Measurements from ENCODE around the gene RC3H1.
"Not testable (repeated sequence)": the region's sequence is repeated elsewhere in the genome, so short reads cannot be mapped to it uniquely, and the experiment has no call there.

The RC3H1 gene

DNA sequence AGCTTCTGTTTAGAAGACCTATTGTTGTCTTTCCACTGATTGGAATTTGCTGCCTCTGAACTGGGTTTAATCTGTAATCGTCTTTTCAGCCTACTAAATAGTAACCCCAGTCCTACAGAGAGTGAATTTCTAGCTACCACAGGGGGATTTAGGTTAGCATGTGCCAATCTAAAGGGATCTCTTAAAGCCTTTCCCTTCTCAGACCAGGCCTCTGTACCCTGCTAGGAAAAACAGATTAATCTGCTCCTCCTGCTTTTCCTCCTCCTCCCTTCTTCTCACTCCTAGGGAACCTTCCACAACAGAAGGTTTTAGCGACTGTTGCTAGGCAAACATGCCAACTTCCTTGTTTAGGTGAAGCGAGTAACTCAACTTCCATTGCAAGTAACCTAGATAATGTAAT lies 1.3 kb upstream of the RC3H1 start:
- peak; percentile 2 to 43 for DNase-seq

GRCh38 chr1:174022976-174023277 lies 770 bp upstream of the RC3H1 start:
- DNase-seq, result no peak

DNA sequence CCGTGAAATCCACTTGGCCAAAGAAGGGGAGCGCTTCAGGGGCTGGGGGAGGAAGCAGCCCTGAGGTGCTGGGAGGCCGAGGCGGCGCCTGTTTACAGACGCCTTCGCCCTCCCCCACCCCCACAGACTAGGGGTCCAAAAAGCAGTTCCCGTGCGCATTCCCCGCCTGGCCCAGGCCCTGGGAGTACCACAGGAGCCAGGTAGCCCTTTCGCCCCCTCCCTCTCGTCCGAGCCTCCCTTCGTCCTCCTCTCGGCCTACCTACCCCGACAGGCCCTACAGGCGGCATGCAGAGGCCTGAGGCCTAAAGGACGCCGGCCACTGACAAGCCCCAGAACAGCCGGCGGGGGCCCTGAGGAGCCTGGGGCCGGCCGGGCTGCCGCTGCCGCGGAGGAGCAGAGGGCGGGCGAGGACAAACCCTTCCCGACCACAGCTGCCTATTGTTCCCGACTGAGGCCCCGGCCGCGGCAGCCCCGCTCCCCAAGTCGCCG lies 522 bp downstream of the RC3H1 start:
- DNase-seq, result peak; percentile 23 to 44

DNA sequence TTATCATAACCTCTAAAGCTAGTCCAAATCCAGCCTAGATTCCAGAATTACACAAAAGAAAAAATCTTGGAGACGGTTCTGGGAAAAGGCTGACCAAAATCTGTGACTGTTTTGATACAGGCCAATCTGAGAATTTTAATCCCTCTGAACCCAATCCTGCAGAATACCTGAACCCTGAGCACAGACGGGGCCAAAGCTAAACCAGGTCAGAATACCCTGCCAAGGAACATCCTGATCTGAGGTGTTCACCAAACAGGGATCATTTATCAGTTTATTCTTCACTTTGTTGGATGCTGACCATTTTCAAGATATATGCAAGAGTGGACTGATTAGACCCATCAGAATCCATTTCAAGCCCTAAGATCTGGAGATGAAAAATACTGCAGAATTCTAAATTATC lies 3.6 kb downstream of the RC3H1 start:
- no peak for DNase-seq

DNA sequence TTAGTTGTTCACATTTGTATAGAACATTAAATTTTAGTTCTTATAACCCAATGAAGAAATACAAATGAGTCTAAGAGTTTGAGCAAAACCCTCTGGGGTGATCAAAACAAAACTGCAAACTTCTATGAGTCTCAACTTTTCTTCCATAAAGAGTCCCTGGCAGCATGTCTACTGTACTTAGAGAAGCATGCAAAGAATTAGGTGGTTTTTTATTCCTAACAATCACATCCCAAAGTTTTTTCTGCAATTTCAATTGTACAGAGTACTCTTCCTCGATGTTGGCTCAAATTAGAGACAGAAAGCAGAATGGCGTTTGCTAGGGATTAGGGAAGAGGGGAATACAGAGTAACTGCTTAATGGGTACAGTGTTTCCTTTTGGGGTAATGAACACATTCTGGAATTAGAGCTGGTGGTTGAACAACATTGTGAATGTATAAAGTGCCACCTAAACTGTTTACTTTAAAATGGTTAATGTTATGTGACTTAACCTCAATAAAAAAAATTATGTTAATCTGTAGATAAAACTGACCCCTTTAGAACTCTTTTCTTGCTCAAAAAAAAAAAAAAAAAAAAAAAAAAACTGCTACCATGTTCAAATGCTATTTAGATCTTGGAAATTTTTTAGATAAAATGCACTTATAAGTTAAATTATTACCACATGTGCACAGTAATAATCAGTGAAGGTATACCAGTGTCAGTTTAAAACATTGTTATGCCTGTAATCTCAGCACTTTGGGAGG lies 4.8 kb downstream of the RC3H1 start:
- DNase-seq, result no peak

DNA sequence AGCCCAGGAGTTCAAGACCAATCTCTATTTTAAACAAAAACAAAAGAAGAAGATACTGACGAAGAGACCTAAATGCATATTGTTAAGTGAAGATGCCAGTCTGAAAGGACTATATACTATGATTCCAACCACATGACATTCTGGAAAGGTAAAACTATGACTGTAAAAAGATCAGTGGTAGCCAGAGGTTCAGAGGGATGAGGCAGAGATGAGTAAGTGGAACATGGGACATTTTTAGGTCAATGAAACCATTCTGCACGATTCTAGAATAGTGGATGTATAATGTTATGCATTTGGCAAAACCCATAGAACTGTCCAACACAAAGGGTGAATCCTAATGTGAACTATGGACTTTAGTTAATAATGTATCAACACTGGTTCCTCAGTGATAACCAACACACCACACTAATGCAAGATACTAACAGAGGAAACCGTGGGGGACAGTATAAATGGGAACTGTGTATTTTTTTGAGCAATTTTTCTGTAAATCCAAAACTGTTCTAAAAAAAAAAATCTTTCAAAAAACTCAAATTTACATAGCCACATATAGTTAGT lies 8.2 kb downstream of the RC3H1 start:
- DNase-seq, result no peak

GRCh38 chr1:174008979-174009378 lies 13.2 kb downstream of the RC3H1 start:
- no peak for DNase-seq

- no peak for DNase-seq
These were observed 13.9 kb downstream of the RC3H1 start for GRCh38 chr1:174008269-174008668.

DNA sequence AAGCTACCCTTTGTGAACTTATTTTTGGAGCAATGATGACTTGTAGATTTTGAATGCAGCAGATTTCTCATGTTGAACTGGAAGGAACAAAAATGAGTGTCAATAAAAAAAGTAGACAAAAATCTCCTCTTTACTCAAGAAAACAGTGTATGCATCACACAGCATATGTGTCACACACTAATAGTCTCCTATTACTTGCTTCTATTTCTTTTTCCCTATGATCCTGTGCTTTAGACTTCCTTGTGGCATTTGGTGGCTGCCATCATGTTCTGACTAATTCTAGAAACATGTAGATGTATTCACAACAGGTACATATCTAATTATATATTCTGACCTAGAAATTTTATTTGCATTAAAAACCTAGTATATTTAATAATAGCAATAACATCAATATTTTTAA lies 14.3 kb downstream of the RC3H1 start:
- DNase-seq, result no peak

GRCh38 chr1:174005032-174005431 lies 17.1 kb downstream of the RC3H1 start:
- DNase-seq, result no peak

DNA sequence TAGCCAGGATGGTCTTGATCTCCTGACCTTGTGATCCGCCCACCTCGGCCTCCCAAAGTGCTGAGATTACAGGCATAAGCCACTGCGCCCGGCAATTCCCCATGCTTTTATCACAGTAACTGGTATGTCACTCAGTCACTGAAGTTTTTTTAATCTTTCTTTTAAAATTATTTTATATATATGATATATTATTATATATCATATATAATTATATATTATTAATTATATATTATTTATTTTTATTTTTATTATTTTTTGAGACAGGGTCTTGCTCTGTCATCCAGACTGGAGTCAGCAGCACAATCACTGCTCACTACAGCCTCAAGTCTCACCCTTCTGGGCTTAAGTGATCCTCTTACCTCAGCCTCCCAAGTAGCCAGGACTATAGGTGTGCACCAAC lies 18.3 kb downstream of the RC3H1 start:
- no peak for DNase-seq

GRCh38 chr1:174001573-174001972 lies 20.6 kb downstream of the RC3H1 start:
- no peak for DNase-seq

DNA sequence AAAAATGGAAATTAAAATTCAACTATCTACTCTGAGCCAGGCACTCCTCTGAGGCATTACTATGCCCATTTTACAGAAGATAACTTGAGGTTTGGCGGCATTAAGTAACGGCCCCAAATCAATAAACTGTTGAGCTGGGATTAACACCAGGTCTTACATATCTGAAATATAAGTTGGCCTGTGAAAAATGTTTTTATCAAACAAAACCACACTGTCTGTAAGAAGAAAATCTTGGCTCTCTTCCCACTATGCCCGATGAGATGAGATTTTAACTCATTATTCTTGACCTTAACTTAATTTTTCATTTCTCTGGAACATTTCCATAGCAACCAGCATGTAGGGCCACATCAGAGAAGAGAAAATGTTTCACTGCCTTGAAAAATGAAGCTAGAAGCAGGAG lies 21.8 kb downstream of the RC3H1 start:
- DNase-seq, result no peak

DNA sequence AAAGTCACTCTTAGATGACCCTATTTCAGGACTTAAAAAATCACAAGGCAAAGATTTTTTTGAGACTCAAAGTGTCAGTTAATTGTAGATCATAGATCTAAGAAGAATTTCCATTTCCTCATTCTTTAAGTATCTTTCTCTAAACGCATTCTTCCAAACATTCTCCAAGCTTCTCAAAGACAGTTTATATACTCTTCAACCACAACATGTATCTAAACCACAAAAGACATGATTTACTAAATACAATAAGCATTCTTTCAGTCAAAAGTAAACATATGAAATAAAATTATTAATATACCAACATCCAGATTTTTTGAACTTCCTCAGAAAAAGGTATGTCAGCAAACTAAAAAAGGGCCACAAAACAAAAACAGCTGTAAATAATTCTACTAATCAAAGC lies 24.4 kb downstream of the RC3H1 start:
- DNase-seq, result no peak

DNA sequence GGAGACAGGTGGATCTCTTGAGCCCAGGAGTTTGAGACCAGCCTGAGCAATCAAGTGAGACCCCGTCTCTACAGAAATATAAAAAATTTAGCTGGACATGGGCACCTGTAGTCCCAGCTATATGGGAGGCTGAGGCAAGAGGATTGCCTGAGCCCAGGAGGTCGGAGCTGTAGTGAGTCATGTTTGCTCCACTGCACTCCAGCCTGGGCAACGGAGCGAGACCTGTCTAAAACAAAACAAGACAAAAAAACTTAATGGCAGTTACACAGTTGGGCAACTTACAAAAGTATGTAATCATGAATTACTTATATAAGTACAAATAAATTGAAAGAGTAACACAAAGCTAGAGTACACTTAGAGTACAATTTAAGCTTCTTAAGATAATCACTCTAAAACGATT lies 25.2 kb downstream of the RC3H1 start:
- no peak for DNase-seq

DNA sequence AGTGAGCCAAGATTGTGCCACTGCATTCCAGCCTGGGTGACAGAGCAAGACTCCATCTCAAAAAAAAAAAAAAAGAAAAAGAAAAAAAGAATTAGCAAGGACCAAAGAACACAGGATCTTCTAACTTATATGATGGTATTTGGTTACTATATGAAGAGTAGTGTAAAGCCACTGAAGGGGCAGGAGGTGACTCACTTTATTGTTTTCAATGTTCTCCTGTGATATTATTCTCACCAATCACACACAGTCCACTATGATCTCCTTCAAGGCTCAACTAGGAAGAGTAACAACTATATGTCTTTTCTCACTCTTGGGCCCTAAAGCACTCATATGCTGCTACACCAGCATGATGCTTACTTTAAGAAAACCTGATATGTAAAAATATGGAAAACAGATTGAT lies 26.7 kb downstream of the RC3H1 start:
- no peak for DNase-seq

DNA sequence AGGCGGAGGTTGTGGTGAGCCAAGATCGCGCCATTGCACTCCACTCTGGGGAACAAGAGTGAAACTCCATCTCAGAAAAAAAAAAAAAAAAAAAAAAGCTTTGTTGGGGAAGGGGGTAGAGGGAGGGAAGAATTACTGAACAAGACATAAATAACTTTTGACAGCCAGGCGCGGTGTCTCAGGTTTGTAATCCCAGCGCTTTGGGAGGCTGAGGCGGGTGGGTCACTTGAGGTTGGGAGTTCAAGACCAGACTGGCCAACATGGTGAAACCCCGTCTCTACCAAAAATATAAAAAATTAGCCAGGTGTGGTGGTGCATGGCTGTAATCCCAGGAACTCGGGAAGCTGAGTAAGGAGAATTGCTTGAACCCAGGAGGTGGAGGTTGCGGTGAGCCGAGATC lies 28.2 kb downstream of the RC3H1 start:
- not testable (repeated sequence) for DNase-seq

- no peak for DNase-seq
These were observed 34.1 kb downstream of the RC3H1 start for GRCh38 chr1:173988068-173988467.

DNA sequence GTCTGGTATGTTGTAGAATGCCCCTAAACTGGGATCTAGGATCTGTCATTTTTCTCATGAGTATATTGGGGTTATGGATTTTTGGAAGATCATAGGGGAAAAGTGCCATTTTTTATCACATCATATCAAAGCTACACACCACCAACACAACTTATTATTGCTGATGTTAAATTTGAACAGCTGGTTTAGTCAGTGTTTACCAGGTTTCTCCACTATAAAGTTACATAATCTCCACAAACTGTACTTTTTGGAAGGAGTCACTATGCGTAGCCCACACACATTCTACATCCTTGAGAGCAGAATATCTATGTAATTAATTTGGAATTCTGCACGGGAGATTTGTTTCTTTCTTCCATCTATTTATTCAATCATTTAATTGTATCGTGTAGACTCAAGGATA lies 35.2 kb downstream of the RC3H1 start:
- no peak for DNase-seq

DNA sequence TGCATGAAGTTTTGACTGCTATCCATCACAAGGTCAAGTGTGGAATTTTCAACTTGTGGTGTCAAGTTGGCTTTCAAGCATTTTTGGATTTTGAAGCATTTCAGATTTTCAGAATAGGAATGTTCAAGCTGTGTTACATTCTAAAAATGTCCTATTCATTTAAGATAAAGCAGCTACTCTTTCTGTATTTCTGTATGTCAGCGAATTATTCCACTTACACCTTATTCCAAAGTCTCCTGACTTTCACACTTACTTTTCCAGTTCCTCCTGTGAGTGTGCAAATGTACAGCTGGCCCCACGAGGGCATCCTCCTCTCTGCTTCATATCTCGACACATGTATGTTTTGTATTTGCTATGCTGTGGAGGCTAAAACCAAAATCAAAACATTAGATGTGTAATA lies 51.9 kb downstream of the RC3H1 start:
- no peak for DNase-seq

GRCh38 chr1:173965896-173966295 lies 56.3 kb downstream of the RC3H1 start:
- DNase-seq, result not testable (repeated sequence)

GRCh38 chr1:173963477-173963876 lies 58.7 kb downstream of the RC3H1 start:
- DNase-seq, result no peak

DNA sequence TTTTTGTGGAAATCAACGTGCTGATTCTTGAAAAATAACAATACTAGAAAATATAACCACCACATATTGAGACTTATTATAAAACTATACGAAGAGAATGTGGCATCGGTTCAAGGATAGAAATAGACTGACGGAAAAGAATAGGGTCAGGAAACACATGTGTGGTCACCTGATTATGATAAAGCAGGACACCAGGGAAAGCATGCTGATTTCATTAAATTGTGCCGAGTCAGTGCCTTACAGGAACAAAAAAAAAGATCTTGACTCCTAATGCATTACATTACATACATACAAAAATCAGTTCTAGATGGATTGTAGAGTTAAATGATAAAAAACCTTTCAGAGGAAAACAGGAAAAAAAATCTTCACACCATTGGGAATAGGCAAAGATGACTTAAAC lies 61.5 kb downstream of the RC3H1 start:
- no peak for DNase-seq

- DNase-seq, result no peak
These were observed 68.0 kb downstream of the RC3H1 start for GRCh38 chr1:173954179-173954578.

GRCh38 chr1:173948594-173948993 lies 73.6 kb downstream of the RC3H1 start:
- DNase-seq, result no peak

All from NCI-H524 (cell line).